ENCODE data around the gene MAPT.

GRCh38 chr17:46037722-46038255 is 143.4 kb downstream of the MAPT start:
- TF ChIP-seq CTCF (IDR thresholded peaks at IDR 0.05 in 4 of 5, conservative IDR thresholded peaks at IDR 0.05 in 1 of 5) = no peak
- TF ChIP-seq POLR2A (IDR thresholded peaks at IDR 0.05) = no peak
